ENCODE data around the gene CYREN.

CYREN gene

GRCh38 chr7:135195968-135196629 lies 25.6 kb upstream of the CYREN start:
- DNase-seq: no peak

GRCh38 chr7:135195156-135195555 lies 24.6 kb upstream of the CYREN start:
- no peak for DNase-seq

GRCh38 chr7:135194494-135195095 lies 24.1 kb upstream of the CYREN start:
- DNase-seq: no peak

DNA sequence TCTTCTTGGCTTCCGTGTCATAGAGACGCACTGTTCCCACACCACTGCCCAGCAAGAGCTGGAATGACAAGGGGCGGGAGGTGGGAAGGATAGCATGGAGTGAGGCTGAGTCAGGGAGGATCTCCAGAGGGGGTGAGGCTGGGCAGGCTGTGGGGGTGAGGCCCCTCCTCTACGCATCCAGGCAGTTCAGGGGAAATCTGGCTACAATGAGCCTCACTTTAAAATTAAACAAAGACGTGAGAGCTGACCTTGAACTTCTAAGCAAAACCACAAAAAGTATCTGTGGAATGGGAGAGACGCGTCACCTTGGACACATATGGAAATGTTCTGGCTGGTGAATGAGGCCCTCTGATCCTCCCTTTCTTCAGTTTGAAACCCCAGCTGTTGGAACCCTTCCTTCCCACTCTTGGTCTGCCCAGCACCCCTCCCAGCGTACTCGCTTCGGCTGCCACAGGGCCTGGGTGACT lies 23.1 kb upstream of the CYREN start:
- DNase-seq: no peak

DNA sequence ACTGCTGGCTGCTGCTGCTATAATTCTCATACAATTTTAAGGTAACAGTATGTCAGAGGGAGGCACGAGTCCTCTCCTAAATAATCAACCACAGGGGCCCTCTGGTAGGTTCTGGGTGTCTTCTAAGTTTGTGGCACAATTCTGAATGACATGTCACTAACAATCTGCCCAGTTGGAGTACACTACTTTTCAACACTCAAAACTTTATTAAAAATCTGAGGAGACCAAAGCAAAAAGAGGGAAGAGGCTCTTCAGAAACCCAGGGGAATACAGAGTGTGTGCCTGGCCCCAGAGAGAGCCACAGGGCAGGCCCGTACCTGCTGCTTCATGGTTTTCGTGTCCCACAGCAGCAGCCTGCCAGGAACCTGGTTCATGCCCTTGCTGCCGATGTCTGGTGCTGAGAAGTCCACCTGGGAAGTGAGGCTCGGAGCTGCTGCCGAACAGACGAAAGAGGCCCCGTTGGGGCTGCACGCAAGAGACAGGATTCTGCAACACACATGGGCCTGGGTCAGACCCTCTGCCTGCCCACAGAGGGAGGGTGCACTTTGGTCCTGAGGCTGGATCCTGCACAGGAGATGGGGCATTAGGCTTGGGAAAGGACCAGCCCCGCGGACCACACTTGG lies 22.5 kb upstream of the CYREN start:
- no peak for DNase-seq

- DNase-seq: no peak
These were observed 20.2 kb upstream of the CYREN start for GRCh38 chr7:135190703-135191102.

DNA sequence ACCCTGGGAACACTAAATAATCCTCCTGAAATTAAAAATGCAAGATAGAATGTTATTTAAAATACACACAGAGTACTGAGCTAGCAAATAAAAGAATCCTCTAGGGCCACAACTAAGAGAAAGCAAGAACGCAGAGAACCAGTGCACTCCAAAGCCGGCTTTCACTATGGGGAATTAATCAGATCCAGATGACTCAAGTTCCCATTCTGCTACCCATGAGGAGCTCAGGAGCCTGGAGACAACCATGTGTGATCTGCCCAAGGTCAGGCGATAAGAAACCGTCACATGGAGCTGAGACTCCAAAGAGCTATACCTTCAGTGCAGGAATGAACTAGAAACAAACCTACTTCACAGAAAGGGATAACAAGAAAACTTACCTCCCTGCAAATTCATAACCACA lies 19.5 kb upstream of the CYREN start:
- DNase-seq: no peak

DNA sequence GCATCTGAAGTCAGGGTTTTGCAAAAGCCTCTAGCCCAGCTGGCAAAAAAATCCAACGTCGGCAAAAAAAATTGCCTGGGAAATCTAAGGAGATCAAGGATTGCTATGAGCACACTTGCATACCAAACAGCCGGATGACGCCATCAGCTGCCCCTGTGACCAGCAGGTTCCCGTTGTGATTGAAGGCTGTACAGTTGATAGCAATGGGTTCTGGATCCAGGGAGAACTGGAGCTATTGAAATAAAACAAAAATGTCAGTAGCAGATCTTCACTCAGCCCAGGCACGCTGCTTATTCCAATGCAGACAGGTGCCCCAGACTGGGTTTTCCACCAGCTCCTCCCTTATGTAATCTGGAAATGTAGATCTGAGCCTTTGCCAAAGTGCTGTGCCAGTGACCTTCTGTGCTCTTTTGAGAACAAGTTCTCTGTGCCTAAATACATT lies 18.7 kb upstream of the CYREN start:
- DNase-seq: no peak

DNA sequence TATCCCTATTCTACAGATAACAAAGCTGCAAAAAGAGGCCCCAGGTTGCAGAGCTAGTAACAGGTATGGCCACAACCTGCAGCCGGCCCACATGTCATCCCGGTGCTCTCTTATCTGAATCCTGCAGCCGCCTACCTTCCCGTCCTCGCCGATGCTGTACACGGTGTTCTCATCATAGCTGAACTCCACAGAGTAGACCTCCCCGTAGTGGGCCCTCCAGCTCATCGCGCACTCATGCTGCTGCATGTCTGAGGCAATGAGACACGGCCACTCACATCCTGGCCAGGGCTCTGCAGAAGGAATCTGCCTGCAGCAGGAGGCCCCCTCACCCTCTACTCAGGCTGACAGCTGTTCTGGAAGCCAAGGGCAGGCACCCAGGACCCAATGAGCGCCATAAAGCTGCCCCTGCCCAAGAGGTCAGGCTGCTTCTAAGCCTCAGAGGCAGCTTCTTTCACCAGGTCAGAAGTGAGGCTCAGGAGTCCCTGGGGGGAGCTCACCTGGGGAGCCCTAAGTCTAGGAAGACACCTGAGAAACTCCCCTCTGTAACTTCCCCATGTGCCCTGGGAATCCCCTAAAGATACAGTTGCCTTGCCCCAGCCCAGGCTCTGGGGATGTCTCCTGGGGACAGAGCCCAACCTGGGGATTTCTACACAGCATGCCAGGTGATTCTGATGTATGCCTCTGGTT lies 17.9 kb upstream of the CYREN start:
- no peak for DNase-seq

- no peak for DNase-seq
These were observed 16.3 kb upstream of the CYREN start for GRCh38 chr7:135186841-135187253.

GRCh38 chr7:135186261-135186540 lies 15.7 kb upstream of the CYREN start:
- DNase-seq: no peak

GRCh38 chr7:135185471-135186260 lies 15.2 kb upstream of the CYREN start:
- DNase-seq: no peak

DNA sequence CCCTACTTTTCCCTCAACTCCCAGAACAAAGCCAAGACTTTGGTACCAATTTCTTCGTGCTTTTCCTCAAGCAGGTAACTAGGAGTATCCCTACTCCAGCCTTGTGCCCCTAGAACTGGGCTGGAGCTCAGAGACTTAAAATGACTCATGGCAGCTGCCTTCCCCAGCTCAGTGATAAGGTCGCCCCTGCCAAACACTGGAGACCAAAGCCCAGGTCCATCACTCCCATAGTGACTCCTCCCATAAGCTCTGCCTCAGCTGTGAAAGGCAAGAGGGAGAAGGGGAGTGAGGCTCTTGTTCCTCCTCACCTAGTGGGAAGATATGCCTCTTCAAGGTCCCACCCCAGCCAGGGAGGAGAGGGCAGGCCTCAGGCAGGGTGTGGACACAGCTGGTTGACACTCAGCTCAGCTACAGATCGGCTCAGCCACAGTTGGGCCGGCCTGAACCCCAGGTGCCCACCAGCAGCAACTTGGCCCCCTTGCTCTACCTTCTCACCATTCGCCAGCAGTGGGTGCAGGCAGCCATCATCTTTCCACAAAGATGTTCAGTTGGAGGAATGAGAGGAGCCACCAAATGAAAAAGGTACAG lies 13.8 kb upstream of the CYREN start:
- DNase-seq: no peak

GRCh38 chr7:135183478-135183877 lies 13.0 kb upstream of the CYREN start:
- no peak for DNase-seq

GRCh38 chr7:135181929-135182678 lies 11.6 kb upstream of the CYREN start:
- DNase-seq: no peak

DNA sequence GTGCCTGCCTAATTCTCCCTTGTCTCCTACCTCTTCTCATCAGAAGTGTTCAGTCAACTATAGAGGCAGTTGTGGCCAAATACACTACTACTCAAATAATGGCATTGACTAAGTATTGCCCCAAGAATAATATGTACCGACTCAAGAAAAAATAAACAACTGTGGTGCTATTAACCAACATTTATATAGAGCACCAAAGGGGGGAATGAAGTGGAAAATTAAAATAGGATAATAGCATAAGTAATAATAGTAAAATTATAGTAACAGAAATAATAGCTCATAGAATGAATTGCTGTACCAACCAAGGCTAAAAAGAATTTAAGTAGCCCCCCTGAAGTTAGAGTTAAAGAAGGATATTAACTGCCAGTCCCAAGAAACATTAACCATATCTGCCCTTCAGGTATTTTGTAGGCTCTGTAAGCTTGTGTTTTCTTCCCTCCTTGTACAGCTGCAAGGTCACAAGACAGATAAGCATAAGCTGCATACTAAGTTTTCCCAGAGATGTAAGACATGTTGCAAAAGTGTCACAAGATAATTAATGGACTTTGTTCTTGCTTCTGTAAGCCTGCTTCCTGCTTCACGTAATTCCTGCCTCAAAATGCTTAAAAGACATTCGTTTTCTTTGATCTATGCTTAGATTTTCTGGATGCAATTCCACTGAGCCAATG lies 10.9 kb upstream of the CYREN start:
- DNase-seq: peak; percentile 20

DNA sequence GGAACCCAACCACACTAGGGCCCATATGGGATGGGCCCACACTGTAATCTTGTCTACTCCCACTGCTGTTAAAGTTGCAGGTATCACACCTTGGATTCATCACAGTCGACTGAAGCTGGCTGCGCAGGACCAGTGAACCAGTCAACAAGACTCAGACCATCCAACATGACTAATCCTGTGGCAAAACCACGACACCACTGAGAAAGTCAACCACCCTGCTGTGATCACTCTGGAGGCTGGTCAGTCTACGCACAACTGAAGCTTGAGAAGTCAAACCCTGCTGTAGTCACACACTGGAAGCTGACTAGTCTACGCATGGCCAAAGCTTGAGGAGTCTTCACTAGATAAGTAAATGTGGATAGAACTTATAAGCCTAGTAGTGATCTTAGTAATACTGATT lies 9.6 kb upstream of the CYREN start:
- DNase-seq: no peak

DNA sequence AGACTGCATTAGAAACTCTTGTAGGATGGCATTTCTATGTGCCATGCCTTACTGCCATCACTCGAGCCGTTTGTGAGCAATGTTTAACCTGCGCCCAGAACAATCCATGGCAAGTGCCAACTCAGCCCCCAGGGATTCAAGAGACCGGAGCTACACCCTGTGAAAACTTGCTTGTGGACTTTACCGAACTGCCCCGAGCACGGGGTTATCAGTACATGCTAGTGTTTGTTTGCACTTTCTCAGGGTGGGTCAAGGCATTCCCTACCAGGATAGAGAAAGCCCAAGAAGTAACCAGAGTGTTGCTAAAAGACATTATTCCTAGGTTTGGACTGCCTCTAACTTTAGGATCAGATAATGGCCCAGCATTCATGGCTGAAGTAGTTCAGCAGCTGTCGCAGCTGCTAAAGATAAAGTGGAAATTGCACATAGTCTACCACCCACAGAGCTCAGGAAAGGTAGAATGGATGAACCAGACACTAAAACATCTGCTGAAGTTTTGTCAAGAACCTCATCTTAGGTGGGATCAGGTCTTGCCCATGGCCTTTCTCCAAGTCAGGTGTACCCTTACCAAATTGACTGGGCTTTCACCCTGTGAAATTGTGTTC lies 8.9 kb upstream of the CYREN start:
- DNase-seq: no peak

- no peak for DNase-seq
These were observed 7.9 kb upstream of the CYREN start for GRCh38 chr7:135178364-135178763.

- no peak for DNase-seq
These were observed 6.7 kb upstream of the CYREN start for GRCh38 chr7:135177028-135177696.

All from DMS53 (cell line).